Calu3 (cell line): Measurements from ENCODE around the gene DMBX1. TPM values are rescaled to one million over a fixed set of nuclear protein-coding genes. Genes with fewer than 3 reads are reported as not detected.

Experiments used
- BruUV-seq: library from RNA; stranded (reverse); fragments of 400-500 nt; replicated peaks from 2 replicates; lab custom pipeline; 2021; lab: Mats Ljungman, UMichigan
- CTCF ChIA-PET: fragments of 300-600 bp; sonication (Branson Sonifier 250); formaldehyde crosslinking; loops from one replicate; lab custom pipeline; 2022; ENCODE audit warnings: antibody characterized with exemption; lab: Charles Lee
- DNase-seq: peaks from one replicate; pipeline ENCODE4 v3.0.0; 2022
- H3K27ac Mint-ChIP-seq: one replicate; pipeline ENCODE4 v1.8.0; 2022; ENCODE audit warnings: mixed read lengths; ENCODE audit not compliant: unreplicated experiment
- H3K27me3 Mint-ChIP-seq: one replicate; pipeline ENCODE4 v1.8.0; 2022; ENCODE audit warnings: mixed read lengths; ENCODE audit not compliant: unreplicated experiment
- H3K36me3 Mint-ChIP-seq: one replicate; pipeline ENCODE4 v1.8.0; 2022; ENCODE audit warnings: mild to moderate bottlenecking, moderate library complexity, mixed read lengths; ENCODE audit not compliant: insufficient read depth, unreplicated experiment
- H3K4me1 Mint-ChIP-seq: one replicate; pipeline ENCODE4 v1.8.0; 2022; ENCODE audit warnings: mild to moderate bottlenecking, low read depth, mixed read lengths; ENCODE audit not compliant: unreplicated experiment
- H3K4me3 Mint-ChIP-seq: one replicate; pipeline ENCODE4 v1.8.0; 2022; ENCODE audit warnings: mild to moderate bottlenecking, low read depth, moderate library complexity, mixed read lengths; ENCODE audit not compliant: unreplicated experiment
- H3K9me3 Mint-ChIP-seq: one replicate; pipeline ENCODE4 v1.8.0; 2022; ENCODE audit warnings: low read depth, mixed read lengths; ENCODE audit not compliant: unreplicated experiment
- CTCF ChIP-seq: fragments of 200-600 bp; IDR thresholded peaks from one replicate; pipeline ENCODE4 v1.8.0; 2022; ENCODE audit warnings: antibody characterized with exemption; ENCODE audit not compliant: unreplicated experiment
- intact Hi-C: fragments of 100-400 bp; cut with micrococcal nuclease; formaldehyde crosslinking; loops from one replicate; pipeline ENCODE4 v1.10.0; 2022; ENCODE audit not compliant: unreplicated experiment
- total RNA-seq: library from RNA; stranded (reverse); gene quantifications from 2 replicates; pipeline ENCODE4 v1.2.3, GENCODE V29; 2022

DMBX1 gene
- total RNA-seq, 1 experiment from 2014 or later = 2.3 TPM

- no peak for TF ChIP-seq CTCF
- H3K4me3 Mint-ChIP-seq = no peak overlapping the region
Observed at GRCh38 chr1:46497665-46498064, 8.0 kb downstream of the DMBX1 start.

GRCh38 chr1:46501528-46501927 is 11.9 kb downstream of the DMBX1 start:
- Mint-ChIP-seq H3K4me1 (peaks cover 8% of the 10 kb centered on the region), H3K9me3 (no peaks in the 10 kb centered on the region), H3K4me3 (no peak overlapping the region), H3K27ac (no peak overlapping the region), H3K27me3 (peaks cover 47% of the 10 kb centered on the region), H3K36me3 (no peaks in the 10 kb centered on the region)
- TF ChIP-seq CTCF = no peak
- intact Hi-C loops = no loop called here
- BruUV-seq = no TSS peak
- CTCF ChIA-PET = interaction anchor here (0.9 to 1.3 kb wide), 2 partner anchors 19 to 21 kb away, joined by 3 to 4 read pairs; no protein-coding TSS in a partner anchor
- DNase-seq = no peak

More at GRCh38 chr1:46497665-46498064, 8.0 kb downstream of the DMBX1 start:
- no TSS peak for BruUV-seq
- H3K9me3 Mint-ChIP-seq = no peaks in the 10 kb centered on the region
- H3K36me3 Mint-ChIP-seq = no peaks in the 10 kb centered on the region
- H3K27ac Mint-ChIP-seq = no peak overlapping the region
- peaks cover 8% of the 10 kb centered on the region for H3K4me1 Mint-ChIP-seq
- no peak for DNase-seq
- intact Hi-C loops = no loop called here
- CTCF ChIA-PET = no interaction called here
- H3K27me3 Mint-ChIP-seq = peaks cover 68% of the 10 kb centered on the region

GRCh38 chr1:46503421-46503820 is 13.8 kb downstream of the DMBX1 start:
- no TSS peak for BruUV-seq
- H3K9me3 Mint-ChIP-seq = no peaks in the 10 kb centered on the region

GRCh38 chr1:46506470-46507219 is 17.0 kb downstream of the DMBX1 start:
- CTCF ChIA-PET = no interaction called here
- H3K9me3 Mint-ChIP-seq = no peaks in the 10 kb centered on the region
- H3K36me3 Mint-ChIP-seq = no peaks in the 10 kb centered on the region
- no TSS peak for BruUV-seq
- DNase-seq = no peak
- H3K4me1 Mint-ChIP-seq = no peaks in the 10 kb centered on the region
- no peak for TF ChIP-seq CTCF
- no peak overlapping the region for H3K4me3 Mint-ChIP-seq
- peaks cover 22% of the 10 kb centered on the region for H3K27me3 Mint-ChIP-seq
- intact Hi-C loops = no loop called here
- H3K27ac Mint-ChIP-seq = no peak overlapping the region

More at GRCh38 chr1:46503421-46503820, 13.8 kb downstream of the DMBX1 start:
- no peak for DNase-seq
- CTCF ChIA-PET = no interaction called here
- Mint-ChIP-seq H3K36me3 (no peaks in the 10 kb centered on the region), H3K4me3 (no peak overlapping the region), H3K27ac (no peak overlapping the region), H3K27me3 (peaks cover 41% of the 10 kb centered on the region), H3K4me1 (peaks cover 8% of the 10 kb centered on the region)
- no peak for TF ChIP-seq CTCF
- intact Hi-C loops = no loop called here
